ENCODE results near the gene C4orf50. TPM values are rescaled to one million over a fixed set of nuclear protein-coding genes. Genes with fewer than 3 reads are reported as not detected.

The C4orf50 gene
- total and polyA plus RNA-seq, 2 of the 4 experiments (the other 2 are of a cell fraction): not detected

DNA sequence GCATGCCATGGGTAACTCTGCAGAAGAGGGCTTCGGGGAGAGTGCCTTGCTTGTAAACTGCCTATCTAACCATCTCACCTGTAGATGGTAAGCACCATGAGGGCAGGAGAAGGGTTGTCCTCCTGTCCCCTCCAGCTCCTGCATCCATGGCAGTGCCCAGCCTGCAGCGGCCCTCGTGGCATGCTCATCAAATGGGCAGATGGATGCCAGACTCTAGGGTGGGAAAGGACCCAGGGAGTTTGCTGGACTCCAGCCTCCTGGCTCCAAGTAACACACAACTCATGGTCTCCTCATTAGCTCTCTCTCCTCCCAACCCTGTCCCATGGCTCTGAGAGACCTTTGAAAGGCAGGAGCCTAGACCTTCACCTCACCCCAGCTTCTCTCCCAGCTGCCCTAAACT is 95.7 kb downstream of the C4orf50 start:
- no TSS peak for BruUV-seq (replicated peaks)
- H3K9me3 ChIP-seq (ENCODE audit: control insufficient read depth, insufficient read depth, low read length): no peaks in the 10 kb centered on the region
- DNase-seq (no peak), ATAC-seq (ENCODE audit: low read depth) (no peak)
- no peak overlapping the region for H3K4me2 ChIP-seq (ENCODE audit: low read depth, low read length)
- no peak overlapping the region for H2AFZ ChIP-seq (replicated peaks; ENCODE audit: low read length, poor library complexity)
- in situ Hi-C loops (cut with MboI; ENCODE audit: low sequenced_read_pairs): no loop called here
- dilution Hi-C loops (cut with HindIII; ENCODE audit: low sequenced_read_pairs, unreplicated experiment): no loop called here
- H2BK5ac ChIP-seq (ENCODE audit: low read depth, low read length, poor library complexity, severe bottlenecking): no peak overlapping the region
- H4K8ac ChIP-seq (ENCODE audit: low read depth in 2 of 2, low read length in 2 of 2): no peak overlapping the region
- H3K27me3 ChIP-seq (ENCODE audit: control insufficient read depth, insufficient read depth, low read length): peaks cover 15% of the 10 kb centered on the region
- H3K4me1 ChIP-seq (ENCODE audit: control insufficient read depth, insufficient read depth, low read length): no peaks in the 10 kb centered on the region
- no peak overlapping the region for H3K14ac ChIP-seq (replicated peaks; ENCODE audit: low read depth, low read length)
- POLR2A ChIA-PET (ENCODE audit: unreplicated experiment): no interaction called here
- CTCF ChIA-PET: no interaction called here
- H3K56ac ChIP-seq (ENCODE audit: extremely low read depth, insufficient read depth, low read length): no peak overlapping the region
- H4K20me1 ChIP-seq (ENCODE audit: insufficient read depth, low read length): no peaks in the 10 kb centered on the region
- no peak overlapping the region for H3K4ac ChIP-seq (ENCODE audit: low read depth, low read length)
- no peaks in the 10 kb centered on the region for H3K36me3 ChIP-seq (ENCODE audit: control insufficient read depth, insufficient read depth, low read length)
- H3K27ac ChIP-seq (ENCODE audit: insufficient read depth, low read length): no peak overlapping the region
- no peak overlapping the region for H3K23ac ChIP-seq (ENCODE audit: low read depth, low read length)
- H3K4me3 ChIP-seq (ENCODE audit: insufficient read depth, low read depth, low read length): no peak overlapping the region
- H2BK20ac ChIP-seq (ENCODE audit: low read depth, low read length): no peak overlapping the region
- H4K91ac ChIP-seq (ENCODE audit: insufficient read depth, low read depth, low read length): no peak overlapping the region
- H4K5ac ChIP-seq (ENCODE audit: low read depth, low read length): no peak overlapping the region
- H3K9me1 ChIP-seq (ENCODE audit: insufficient read depth, low read length): no peaks in the 10 kb centered on the region
- H3K79me1 ChIP-seq (ENCODE audit: low read depth in 1 of 2, low read length in 2 of 2): no peaks in the 10 kb centered on the region
- TF ChIP-seq MAZ (IDR thresholded peaks at IDR 0.05; ENCODE audit: borderline replicate concordance, low read depth, low read length): no peak
- TF ChIP-seq, protein P1, sequence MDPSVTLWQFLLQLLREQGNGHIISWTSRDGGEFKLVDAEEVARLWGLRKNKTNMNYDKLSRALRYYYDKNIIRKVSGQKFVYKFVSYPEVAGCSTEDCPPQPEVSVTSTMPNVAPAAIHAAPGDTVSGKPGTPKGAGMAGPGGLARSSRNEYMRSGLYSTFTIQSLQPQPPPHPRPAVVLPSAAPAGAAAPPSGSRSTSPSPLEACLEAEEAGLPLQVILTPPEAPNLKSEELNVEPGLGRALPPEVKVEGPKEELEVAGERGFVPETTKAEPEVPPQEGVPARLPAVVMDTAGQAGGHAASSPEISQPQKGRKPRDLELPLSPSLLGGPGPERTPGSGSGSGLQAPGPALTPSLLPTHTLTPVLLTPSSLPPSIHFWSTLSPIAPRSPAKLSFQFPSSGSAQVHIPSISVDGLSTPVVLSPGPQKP (IDR thresholded peaks at IDR 0.05; ENCODE audit: borderline replicate concordance, low read depth, low read length): no peak
- no peak for TF ChIP-seq FOS (IDR thresholded peaks at IDR 0.05; ENCODE audit: low read depth, low read length)
- no peak for TF ChIP-seq CHD1 (IDR thresholded peaks at IDR 0.05; ENCODE audit: low read depth, low read length)
- TF ChIP-seq, protein P2, sequence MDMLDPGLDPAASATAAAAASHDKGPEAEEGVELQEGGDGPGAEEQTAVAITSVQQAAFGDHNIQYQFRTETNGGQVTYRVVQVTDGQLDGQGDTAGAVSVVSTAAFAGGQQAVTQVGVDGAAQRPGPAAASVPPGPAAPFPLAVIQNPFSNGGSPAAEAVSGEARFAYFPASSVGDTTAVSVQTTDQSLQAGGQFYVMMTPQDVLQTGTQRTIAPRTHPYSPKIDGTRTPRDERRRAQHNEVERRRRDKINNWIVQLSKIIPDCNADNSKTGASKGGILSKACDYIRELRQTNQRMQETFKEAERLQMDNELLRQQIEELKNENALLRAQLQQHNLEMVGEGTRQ (IDR thresholded peaks at IDR 0.05; ENCODE audit: low read depth, low read length): no peak
- TF ChIP-seq MXI1 (IDR thresholded peaks at IDR 0.05; ENCODE audit: borderline replicate concordance, low read depth, low read length): no peak
- no peak for TF ChIP-seq BHLHE40 (IDR thresholded peaks at IDR 0.05; ENCODE audit: low read depth, low read length)
- TF ChIP-seq MAFK (IDR thresholded peaks at IDR 0.05; ENCODE audit: low read depth, low read length): no peak
- no peak for TF ChIP-seq NFE2L2 (IDR thresholded peaks at IDR 0.05; ENCODE audit: low read depth, low read length)
- TF ChIP-seq SMC3 (IDR thresholded peaks at IDR 0.05; ENCODE audit: low read depth, low read length): no peak
- no peak for TF ChIP-seq RCOR1 (IDR thresholded peaks at IDR 0.05; ENCODE audit: insufficient replicate concordance, low read length)
- no peak for TF ChIP-seq POLR2A (IDR thresholded peaks at IDR 0.05; ENCODE audit: low read depth, low read length)
- TF ChIP-seq RAD21 (IDR thresholded peaks at IDR 0.05; ENCODE audit: low read length): no peak
- TF ChIP-seq RFX5 (IDR thresholded peaks at IDR 0.05; ENCODE audit: low read depth, low read length): no peak
- TF ChIP-seq, protein P3, sequence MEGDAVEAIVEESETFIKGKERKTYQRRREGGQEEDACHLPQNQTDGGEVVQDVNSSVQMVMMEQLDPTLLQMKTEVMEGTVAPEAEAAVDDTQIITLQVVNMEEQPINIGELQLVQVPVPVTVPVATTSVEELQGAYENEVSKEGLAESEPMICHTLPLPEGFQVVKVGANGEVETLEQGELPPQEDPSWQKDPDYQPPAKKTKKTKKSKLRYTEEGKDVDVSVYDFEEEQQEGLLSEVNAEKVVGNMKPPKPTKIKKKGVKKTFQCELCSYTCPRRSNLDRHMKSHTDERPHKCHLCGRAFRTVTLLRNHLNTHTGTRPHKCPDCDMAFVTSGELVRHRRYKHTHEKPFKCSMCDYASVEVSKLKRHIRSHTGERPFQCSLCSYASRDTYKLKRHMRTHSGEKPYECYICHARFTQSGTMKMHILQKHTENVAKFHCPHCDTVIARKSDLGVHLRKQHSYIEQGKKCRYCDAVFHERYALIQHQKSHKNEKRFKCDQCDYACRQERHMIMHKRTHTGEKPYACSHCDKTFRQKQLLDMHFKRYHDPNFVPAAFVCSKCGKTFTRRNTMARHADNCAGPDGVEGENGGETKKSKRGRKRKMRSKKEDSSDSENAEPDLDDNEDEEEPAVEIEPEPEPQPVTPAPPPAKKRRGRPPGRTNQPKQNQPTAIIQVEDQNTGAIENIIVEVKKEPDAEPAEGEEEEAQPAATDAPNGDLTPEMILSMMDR (conservative IDR thresholded peaks at IDR 0.05; ENCODE audit: low read depth, low read length): no peak
- TF ChIP-seq CEBPB (IDR thresholded peaks at IDR 0.05; ENCODE audit: low read depth, low read length): no peak
- H2BK120ac ChIP-seq (ENCODE audit: low read depth, low read length): no peak overlapping the region
- no peak overlapping the region for H3K18ac ChIP-seq (ENCODE audit: low read depth, low read length)
- no CpG with 5 or more reads among the region's 3 CpGs for WGBS, 2 experiments (ENCODE audit: extremely low coverage in 2 of 2, insufficient read length in 1 of 2)
- no peak overlapping the region for H2AK5ac ChIP-seq (ENCODE audit: low read depth, low read length)
- no peak overlapping the region for H2AK9ac ChIP-seq (replicated peaks; ENCODE audit: low read depth, low read length, poor library complexity)
- H2BK15ac ChIP-seq (ENCODE audit: low read depth, low read length): no peak overlapping the region
- intact Hi-C loops (cut with micrococcal nuclease): no loop called here
- no peak overlapping the region for H3K9ac ChIP-seq (ENCODE audit: low read depth, low read length)

All from IMR-90 (cell line).